NOMO-1 treated with dmso at 0.1 percent for 144 hours (cell line): ENCODE data around the gene CDK5.

ENCODE experiments used
- DNase-seq: peaks from one replicate; lab custom pipeline; 2025; ENCODE audit not compliant: unreplicated experiment; lab: John Stamatoyannopoulos, UW

The CDK5 gene

DNA sequence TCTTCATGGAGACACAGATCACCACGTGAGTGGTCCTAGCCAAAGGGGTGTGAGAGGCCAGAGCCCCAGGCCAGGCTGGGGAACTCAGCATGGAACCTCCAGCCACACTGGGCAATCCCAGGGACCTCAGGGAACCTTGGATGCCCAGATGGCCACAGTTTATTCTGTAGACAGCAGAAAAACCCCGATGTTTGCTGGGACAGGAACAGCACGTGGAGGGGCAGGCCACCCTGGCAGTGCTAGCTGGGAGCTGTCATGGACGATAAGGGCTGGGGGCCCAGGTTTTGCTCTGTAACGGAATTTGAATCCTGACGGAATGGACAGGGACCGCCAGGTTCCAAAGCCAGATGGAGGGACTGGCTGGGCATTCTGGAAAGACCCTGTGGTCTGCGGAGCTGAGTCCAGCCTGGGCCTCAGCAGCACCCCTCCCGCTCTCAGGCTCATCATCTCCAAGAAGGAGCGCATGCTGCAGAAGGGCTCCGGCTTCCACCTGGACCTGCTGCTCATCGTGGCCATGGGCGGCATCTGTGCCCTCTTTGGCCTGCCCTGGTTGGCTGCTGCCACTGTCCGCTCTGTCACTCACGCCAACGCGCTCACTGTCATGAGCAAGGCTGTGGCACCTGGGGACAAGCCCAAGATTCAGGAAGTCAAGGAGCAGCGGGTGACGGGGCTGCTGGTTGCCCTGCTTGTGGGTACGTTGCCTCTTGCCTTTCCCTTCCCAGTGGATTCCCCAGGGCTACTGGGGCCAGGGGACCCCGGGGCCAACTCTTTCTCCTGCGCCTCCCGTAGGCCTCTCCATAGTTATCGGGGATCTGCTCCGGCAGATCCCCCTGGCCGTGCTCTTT, 17.3 kb upstream of the CDK5 start:
- DNase-seq = no peak

- DNase-seq = no peak
Observed at GRCh38 chr7:151073990-151074389, 16.3 kb upstream of the CDK5 start.

DNA sequence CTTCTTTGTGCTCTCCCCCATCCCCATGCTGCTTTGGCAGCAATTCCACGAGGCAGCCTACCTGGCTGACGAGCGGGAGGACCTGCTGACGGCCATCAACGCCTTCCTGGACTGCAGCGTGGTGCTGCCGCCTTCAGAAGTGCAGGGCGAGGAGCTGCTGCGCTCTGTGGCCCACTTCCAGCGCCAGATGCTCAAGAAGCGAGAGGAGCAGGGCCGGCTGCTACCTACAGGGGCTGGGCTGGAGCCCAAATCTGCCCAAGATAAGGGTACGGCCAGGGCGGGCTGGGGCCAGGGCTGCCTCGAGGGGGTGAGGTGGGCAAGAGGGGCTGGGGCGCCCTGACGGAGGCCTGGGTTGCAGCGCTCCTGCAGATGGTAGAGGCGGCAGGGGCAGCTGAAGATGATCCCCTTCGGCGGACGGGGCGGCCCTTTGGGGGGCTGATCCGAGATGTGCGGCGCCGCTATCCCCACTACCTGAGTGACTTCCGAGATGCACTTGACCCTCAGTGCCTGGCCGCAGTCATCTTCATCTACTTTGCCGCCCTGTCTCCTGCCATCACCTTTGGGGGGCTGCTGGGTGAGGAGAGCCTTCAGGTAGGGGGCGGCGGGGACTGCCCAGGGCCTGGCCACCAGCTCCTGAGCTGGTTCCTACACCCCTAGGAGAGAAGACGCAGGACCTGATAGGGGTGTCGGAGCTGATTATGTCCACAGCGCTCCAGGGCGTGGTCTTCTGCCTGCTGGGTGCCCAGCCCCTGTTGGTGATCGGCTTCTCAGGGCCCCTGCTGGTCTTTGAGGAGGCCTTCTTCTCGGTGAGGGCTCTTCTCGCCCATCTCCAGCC, 13.6 kb upstream of the CDK5 start:
- DNase-seq = no peak

- no peak for DNase-seq
Observed at GRCh38 chr7:151070574-151070960, 12.9 kb upstream of the CDK5 start.

GRCh38 chr7:151069841-151070573, 12.3 kb upstream of the CDK5 start:
- no peak for DNase-seq

- DNase-seq = no peak
Observed at GRCh38 chr7:151068069-151068773, 10.5 kb upstream of the CDK5 start.

DNA sequence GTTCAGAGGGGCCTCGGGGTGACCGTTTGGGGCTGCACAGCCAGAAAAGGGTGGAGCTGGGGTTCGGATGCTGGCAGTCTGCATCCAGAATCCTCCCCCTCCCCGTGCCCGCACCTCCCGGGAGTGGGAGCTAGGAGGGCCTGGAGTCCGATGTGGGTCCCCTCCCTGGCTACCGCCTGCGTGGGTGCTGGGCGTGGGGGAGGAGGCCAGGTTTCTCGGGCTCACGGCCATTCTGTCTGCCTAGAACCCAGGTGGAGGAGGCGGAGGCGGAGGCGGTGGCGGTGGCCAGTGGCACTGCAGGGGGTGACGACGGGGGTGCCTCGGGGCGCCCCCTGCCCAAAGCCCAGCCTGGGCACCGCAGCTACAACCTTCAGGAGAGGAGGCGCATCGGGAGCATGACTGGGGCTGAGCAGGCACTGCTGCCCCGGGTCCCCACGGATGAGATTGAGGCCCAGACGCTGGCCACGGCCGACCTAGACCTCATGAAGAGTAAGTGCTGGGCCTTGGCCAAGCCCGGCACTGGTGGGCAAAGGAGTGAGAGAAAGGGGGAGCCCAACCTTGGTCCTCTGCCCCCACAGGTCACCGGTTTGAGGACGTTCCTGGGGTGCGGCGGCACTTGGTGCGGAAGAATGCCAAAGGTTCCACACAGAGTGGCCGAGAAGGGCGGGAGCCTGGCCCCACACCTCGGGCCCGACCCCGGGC, 8.7 kb upstream of the CDK5 start:
- no peak for DNase-seq

- no peak for DNase-seq
Observed at GRCh38 chr7:151065516-151065915, 7.8 kb upstream of the CDK5 start.

DNA sequence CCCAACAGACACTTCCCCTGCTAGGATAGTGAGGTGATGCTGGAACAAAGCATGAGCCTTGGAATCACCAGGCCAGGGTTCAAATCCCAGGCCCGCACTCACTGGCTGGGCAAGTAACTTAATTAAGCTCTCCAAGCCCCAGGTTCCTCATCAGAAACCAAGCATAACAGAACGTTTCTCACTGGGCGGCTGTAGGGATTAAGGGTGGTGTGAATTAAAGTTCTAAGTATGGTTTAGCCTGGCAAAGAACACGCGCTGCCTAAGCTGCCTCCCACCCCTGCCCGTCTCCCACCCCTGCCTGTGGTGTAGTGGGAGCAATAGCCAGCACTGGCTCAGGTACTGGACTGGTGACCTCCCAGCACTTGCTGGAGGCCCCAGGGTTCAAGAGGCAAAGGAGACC, 7.3 kb upstream of the CDK5 start:
- no peak for DNase-seq

GRCh38 chr7:151064454-151064853, 6.8 kb upstream of the CDK5 start:
- no peak for DNase-seq

GRCh38 chr7:151063212-151063561, 5.5 kb upstream of the CDK5 start:
- DNase-seq = no peak

GRCh38 chr7:151062399-151063211, 4.9 kb upstream of the CDK5 start:
- no peak for DNase-seq

GRCh38 chr7:151062111-151062398, 4.4 kb upstream of the CDK5 start:
- no peak for DNase-seq

- DNase-seq = no peak
Observed at GRCh38 chr7:151061213-151062110, 3.8 kb upstream of the CDK5 start.

- no peak for DNase-seq
Observed at GRCh38 chr7:151060416-151061212, 2.9 kb upstream of the CDK5 start.

- no peak for DNase-seq
Observed at GRCh38 chr7:151060113-151060415, 2.4 kb upstream of the CDK5 start.

- no peak for DNase-seq
Observed at GRCh38 chr7:151059367-151060112, 1.8 kb upstream of the CDK5 start, which contains the start of gene SLC4A2. SLC4A2 (plus strand) TSS chr7:151059589; CDS start chr7:151061988, 2,399 bp downstream.
